SKM-1 treated with dmso at 0.1 percent for 144 hours (cell line): ENCODE results near the gene TAB3.

Experiments
- DNase-seq: peaks from one replicate; lab custom pipeline; 2025; ENCODE audit not compliant: unreplicated experiment; lab: John Stamatoyannopoulos, UW

Gene TAB3

GRCh38 chrX:30779453-30780030 is 109.5 kb downstream of the TAB3 start:
- no peak for DNase-seq

- DNase-seq, result no peak
Observed at GRCh38 chrX:30777575-30777974, 111.5 kb downstream of the TAB3 start.
